Activated CD8-positive, alpha-beta memory T cell treated with anti-CD3 and anti-CD28 coated beads for 24 hours (primary cell): ENCODE measurements around the gene CPNE4.

Experiments used
- DNase-seq: peaks from one replicate; pipeline ENCODE4 v3.0.0-alpha.2; 2020

CPNE4 gene

DNA sequence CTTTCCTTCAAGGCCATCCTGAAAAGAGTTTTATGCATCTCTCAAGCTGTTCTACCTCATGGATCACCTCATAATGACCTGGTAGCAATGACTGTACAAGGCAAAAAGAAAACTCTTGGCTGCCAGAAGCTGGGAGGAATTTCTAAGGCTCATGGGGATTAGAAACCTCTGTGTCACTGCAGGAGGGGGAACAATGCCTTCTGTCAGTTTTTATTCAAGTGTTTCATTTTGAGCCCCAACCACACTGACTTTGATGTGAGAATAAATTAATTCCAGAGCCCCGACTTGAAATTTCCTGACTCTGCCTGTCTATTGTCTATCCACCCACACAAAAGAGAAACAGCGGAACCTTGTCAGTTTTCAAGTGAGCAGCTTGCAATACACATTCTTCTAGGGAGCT is 473.3 kb downstream of the CPNE4 start:
- no peak for DNase-seq

DNA sequence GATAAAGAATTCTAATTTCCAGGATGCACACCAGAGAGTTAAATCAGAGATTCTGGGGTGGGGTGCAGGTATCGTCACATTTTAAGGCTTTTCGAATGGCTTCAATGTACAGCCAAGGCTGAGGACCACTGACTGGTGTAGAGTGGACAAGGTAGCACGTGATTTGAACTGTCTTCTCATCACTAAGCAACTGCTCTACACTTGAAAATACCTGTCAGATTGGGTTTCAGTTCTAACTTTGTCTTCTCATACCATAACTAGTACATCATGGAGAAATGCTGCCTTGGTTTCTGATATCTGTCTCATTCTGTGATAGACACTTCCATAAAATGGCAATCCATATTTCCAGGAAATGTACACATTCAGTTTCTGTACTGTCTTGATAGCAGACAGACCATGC is 474.0 kb downstream of the CPNE4 start:
- no peak for DNase-seq

DNA sequence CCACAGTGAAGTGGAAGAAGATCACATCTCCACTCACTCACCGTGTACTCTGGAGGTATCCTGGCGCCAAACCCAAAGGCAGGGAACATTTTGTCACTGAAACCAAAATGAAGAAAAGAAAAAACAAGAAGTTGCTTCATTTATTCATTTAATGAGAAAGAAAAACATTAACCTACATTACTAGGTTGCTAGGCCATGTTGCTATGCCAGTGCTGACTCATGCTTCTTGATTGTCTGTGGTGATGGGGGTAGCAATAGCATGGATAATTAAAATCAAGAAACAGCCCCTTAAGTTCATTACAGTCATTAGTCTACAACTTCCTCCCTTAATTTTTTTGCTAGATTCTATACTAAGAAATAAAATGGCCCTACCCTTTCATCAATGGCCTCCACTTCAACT is 479.4 kb downstream of the CPNE4 start:
- DNase-seq, result no peak

DNA sequence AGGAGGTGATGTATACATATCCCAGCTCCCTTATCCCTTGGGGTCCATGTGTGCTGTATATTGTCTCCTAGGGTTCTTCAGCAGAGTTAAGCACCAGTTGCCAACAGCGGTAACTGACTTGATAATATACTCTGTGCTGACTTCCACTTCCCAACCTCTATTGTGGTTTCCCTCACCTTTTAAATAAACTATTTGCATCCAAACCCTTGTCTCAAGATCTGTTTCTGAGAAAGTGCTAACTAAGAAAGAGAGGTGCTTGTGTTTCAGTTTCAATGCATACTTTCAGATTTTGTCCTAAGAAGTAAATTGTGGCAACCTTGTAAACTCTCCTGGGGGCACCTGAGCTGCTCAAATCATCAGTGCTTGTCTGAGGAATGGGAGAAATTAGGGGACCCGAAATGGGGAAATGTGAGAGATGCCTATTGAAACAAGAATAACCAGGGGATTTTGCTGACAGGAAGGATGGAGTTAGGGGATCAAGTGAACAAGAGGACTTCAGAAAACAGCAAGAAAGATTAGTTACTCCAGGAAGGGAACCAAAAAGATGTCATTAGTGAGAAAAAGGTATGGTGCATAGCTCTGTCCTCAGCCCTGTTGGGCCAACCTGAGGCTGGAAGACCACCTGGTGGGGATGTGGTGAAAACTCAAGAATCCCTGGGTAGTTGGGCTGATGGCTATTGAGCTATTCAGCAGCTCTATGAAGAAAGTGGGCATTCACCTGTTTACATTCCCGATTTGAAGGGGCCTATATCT is 481.1 kb downstream of the CPNE4 start:
- DNase-seq, result no peak

DNA sequence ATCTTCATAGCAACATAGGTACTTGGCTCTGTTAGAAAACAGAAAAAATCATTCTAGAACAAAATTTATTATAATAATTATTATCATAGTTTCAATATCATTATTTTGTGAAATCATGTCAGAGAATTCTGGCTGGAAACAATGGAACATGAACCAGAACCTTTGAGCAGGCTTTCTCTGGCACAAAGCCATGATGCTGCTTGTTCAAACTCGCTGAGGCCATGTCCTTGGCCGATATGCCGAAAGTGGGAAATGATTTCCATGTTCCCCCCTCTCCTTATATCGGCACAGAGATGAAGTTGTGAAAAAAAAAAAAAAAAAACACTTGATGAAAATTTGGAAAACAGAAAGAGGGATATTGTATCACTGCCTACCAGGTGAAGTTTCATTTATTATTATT is 483.1 kb downstream of the CPNE4 start:
- DNase-seq, result no peak

DNA sequence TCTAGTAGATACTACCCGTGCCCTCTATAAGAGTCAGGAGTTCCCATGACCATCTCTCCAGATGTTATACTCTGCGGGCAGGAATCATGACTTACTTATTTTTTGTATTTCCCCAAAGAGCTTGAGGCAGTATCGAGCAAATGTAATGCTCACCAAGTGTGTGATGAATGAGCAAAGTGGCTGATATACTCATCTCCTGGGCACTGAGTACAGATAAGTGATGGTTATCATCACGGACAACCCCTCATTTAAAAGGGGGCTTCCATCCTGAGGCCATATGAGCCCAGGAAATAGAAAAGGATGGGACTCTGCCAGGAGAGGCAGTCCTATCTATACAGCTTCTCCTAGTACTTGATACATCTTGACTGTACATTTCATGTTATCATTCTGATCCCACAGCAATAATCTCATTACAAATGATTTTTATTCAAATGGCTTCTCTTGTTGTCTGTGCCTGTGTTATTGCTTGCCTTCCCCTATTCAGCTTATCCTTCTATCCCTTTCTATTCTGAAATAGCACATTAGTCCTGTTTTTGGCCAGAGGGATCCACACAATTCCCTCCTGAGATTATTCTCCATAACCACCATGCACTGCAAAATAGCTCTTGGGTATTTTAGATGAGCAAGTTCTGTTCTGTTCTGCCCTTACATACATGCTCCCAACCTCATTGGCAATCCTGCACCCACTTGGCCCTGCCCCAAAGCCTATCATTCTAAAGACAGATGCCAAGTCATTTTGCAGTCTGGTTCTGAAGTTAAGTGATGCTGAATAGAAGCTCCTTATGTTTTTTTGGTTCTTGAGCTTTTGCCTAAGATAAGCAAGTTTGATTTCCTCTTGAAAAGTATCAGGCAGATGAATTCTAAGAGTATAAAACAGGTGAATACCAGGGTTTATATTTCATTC is 484.0 kb downstream of the CPNE4 start:
- DNase-seq, result no peak

DNA sequence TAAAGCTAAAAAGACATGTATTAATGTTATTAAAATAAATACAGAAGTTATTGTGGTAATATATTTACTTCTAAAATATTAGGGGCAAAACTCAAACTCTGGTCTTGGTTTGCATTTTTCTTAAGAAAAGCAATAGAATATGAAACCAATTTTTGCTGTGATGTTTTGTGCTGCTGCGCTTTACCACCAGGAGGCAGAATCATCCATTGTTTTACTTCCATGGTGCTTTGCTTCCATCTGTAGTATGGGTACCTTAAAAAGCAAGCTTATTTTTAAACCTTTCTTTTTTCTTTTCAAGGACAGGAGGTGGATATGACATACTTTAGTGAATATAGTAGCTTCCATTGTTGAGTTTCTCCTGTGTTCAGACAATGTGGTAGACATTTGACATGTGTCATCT is 485.5 kb downstream of the CPNE4 start:
- DNase-seq, result no peak

DNA sequence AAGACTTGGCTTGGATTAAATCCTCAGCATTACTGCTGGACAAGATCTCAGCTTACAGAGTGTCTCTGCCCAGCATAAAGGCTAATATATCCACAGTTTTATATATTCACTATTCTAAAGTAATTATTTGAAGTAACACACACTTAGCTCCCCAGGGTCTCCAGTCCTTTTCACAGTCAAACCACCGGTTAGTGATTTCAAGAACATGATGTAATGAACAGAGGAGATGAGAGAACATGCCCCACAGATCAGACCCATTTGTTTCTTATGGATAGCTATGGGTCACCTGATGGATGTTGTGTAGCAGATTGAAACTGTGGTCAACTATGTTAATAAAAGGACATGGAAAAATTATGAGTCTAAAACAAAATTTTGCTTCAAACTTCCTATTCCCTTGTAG is 487.2 kb downstream of the CPNE4 start:
- no peak for DNase-seq

DNA sequence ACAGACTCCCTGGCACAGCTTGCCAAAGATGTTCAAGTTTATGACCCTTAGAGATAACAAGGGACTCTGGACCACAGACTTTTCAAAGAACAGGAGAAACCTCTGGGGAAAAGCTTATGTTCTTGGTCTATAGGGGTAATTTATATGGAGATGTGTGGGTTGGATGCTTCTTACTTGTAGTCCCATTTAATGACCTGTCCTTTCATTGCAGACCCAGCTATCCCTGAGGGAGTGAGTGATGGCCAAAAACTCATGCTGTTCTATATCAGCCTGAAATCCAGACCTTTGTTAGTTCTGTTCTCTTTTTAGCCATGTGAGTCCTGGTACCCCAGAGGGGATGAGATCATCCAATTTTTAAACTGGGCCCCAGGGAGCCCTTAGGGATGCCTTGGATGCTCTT is 488.4 kb downstream of the CPNE4 start:
- DNase-seq, result no peak

DNA sequence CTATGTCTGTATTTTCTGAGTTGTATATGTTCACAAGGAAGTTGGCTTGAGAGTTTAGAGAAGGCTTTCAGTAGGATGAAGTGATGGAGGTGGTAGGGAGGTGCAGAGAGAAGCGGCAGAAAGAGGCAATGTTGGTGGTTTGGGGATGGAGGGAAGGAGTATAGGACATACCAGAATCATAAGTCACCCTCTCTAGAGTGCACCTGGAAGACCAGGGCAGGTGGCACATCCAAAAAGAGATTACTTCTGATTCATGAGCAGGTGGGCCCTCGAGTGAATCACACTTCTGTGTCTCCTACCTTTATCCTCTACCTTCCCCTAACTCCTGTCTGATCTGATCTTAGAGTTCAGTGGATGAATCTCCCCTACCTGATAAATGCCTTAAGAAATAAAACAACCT is 490.3 kb downstream of the CPNE4 start:
- DNase-seq, result no peak

DNA sequence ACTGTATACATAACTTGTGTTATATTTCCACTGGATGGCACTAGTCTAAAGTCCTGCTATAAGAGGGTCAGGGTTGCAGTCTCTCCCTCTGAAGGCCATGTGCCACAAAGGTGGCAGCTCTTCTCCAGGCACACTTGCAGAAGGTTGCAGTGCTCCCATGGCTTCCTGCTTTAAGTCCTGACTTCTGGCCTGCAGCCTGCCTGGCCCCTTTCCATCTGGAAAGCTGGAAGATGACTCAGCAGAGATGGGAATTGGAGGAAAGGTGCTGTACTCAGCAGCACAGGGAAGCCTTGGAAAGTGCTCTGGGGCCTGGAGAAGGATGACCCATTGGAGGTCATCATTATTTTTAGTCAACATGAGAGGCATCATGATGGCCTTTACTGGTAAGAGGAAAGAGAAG is 491.1 kb downstream of the CPNE4 start:
- DNase-seq, result no peak

DNA sequence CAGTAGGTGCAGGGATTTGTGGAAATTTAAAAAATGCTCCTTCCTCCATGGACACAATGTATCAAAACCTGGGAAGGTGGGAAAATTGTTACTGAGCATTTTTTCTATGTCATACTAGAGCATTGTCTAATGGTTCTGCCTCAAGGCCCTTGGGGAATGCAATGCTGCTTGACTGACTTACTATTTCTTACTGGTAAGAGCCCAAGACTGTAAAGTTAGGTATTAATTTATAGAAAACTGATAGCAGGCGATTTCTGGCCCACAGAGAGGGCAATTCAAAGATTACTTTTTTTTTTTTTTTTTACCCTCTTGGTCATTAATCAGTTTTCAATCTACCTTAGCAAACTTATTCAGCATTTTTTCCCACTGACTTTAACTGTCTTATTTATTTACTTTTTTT is 493.5 kb downstream of the CPNE4 start:
- DNase-seq, result no peak

DNA sequence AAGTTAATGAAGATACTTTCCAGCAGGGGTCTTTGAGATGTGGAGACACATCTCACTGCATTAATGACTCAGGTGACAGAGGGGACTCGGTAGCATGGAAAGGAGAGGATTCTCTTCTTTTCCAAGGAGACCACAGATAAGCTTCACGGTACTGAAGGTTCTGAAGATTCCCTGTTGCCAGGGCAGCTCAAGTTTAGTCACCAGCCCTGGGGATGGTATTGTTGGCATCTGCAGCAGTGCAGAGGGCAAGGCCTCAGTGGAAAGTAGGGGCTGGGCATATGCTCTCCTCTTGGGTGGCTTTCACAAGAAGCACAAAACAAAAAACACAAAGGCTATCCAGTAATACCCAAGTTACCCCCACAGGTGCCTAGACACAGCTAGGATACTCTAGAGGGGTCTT is 494.0 kb downstream of the CPNE4 start:
- DNase-seq, result no peak

DNA sequence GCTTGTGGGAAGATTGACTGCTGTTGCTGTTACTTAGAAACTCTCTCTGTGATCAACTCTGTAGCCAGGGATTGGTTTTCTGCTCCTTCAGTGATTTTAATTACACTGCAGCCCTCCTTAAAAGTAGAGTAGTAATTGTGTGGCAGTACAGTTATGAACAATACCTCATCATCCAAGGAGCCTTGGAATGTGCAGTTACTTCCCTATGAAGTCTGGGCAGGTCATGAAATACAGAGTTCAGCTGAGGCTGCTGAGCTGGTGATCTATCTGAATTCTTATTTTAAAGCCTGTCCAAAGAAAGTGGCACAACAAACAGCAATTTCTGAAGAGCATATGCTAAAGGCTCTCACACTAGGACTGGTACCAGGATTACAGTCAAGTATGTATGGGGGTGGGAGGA is 494.7 kb downstream of the CPNE4 start:
- no peak for DNase-seq

DNA sequence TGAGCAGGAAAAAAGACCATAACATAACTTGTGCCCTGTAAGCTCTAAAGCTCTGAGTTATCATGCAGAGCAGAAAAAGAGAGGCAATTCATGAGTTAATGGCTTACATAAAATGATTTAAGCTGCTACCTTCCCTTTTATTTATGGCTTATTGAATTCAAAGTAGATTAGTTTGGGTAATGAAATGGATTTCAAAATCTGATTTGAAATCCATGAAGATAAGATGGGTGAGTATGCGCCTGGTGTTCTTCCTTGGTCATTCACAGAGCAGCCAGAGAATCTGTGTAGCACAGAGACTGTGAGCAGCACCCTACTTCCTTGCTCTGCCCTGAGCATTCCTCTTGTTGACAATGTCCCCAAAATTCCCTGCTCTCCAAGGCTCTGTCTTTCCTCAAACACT is 495.8 kb downstream of the CPNE4 start:
- DNase-seq, result no peak

DNA sequence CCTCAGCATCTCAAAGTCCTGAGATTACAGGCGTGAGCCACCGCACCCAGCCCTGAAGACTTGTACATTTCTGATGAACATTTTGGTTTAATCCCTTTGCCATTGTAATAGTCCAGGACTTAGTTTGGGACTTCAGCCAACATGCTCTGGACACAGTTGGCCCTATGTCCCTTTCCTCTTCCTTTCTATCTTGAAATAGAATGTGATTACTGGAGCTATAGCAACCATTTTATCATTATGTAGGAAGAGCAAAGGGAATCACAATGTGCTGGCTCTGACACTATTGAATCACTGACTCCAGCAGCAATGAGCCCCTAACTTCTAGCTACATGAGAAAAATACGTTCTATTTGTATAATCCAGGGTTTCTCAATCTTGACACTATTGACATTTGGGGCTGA is 497.3 kb downstream of the CPNE4 start:
- DNase-seq, result no peak

DNA sequence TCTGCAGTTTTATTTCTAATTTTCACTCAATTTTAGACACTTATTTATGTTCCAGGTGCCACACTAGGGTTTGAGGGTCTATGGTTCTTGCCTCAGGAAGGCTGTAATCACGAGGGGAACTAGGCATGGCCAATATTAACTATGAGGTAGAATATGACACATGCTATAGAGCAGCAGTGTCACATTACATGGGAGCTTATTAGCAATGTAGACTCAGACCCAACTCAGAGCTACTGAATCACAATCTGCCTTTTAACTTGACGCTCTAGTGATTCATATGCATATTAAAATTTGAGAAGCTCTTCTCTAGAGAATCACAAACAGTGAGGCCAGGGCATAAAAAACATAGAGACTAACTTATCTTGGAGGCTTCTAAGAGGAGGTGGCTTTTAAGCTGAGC is 499.2 kb downstream of the CPNE4 start:
- DNase-seq, result no peak

DNA sequence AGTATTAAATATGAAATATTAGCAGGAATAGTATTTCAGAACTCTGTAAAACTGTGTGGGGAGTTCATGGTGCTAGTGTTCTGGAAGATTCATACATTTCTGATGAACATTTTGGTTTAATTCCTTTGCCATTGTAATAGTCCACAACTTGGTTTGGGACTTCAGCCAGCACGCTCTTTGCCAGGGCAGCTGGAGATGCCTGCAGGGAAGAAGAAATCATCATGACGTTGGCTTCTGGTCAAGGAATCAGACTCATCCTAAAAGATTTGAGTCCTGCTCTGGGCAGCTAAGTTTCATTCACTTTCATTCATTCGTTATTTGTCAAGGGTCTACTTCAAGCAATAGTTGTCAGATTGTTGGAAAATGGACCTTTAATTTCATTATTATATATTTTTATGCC is 499.7 kb downstream of the CPNE4 start:
- no peak for DNase-seq

DNA sequence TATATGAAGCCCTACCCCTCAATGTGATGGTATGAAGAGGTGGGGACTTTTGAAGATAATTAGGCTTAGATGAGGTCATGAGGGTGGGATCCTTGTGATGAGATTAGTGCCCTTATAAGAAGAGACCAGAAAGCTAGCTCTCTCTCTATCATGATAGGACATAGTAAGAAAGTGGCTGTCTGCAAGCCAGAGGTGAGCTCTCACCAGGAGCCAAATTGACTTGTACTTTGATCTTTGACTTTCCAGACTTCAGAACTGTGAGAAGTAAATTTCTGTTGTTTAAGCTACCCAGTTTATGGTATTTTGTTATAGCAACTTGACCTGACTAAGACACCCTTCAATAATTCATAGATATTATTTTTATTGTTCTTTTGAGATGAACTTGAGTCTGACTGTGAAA is 502.2 kb downstream of the CPNE4 start:
- DNase-seq, result no peak

DNA sequence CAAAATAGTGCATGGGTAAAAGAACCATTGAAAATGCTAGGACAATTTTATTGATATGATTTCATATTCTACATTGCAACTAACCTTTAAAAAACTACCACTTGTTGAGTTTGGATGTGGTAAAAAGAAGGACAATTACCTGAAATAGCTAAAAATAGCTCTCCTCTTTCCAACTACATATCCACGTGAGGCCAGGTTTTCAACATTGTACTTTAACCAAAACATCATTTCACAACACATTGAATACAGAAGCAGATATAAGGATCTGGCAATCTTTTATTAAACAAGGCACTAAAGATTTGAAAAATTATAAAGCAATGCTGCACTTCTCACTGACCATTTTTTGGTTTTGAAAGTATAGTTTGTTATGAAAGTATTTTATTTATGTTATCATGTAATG is 504.0 kb downstream of the CPNE4 start:
- DNase-seq, result no peak

DNA sequence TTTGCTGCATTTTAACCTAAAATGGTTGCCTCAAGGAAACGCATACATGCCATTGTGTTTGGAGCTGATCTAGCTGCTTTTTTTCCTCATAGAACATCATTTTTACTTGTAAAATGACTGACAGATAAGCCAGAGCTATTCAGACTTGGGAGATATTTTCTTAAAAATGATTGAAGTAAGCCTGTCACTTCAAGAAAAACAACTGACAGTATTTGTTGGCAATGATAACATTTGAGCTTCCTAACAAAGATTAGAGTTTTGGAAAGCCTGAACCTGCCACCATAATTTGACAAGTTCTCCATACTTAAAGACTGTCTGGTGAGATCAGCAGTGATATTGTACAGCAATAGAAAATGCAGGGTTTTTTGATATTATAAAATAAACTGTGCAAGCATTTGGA is 504.4 kb downstream of the CPNE4 start:
- no peak for DNase-seq

DNA sequence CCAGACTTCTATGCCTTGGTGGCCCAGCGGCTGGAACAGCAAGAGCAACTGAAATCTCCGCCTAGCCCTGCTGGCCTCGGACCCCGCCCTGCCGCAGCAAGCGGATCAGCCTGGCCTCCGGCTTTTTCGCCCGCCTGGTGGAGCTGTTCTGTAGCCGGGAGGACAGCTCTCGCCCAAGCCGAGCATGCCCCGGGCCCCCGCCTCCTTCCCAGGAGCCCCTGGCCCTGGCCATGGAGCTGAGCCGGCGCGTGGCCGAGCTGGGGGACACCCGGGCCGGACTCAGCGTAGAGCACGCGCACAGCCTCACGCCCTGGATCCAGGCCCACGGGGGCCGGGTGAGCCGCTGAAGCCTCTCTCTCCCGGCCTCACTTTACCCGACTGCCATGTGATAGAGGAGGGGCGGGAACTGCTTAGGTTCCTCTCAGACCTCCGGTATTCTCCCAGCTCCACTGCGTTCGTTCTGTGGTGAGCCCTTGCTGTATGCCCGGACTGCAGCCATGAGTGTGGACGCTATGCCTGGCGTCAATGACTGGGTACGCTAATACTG is 507.9 kb downstream of the CPNE4 start:
- no peak for DNase-seq

DNA sequence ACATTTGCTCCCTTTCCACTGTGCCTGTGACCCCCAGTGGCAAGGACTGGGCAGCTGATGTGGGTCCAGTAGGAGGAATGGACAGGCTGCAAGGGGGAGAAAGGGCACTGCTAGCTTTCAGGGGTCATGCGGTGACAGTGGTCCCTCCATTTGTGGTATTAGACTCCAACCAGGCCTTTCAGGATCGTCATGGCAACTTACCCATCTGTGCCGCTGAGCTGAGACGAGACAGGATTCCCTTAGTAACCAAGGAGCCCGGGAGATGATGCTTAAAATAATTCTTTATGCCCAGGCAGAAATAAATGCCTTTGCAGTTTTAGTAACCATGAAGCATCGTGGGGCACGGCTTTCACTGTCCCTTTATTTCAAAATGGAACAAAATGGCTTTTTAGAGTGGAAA is 516.1 kb downstream of the CPNE4 start:
- DNase-seq, result no peak

DNA sequence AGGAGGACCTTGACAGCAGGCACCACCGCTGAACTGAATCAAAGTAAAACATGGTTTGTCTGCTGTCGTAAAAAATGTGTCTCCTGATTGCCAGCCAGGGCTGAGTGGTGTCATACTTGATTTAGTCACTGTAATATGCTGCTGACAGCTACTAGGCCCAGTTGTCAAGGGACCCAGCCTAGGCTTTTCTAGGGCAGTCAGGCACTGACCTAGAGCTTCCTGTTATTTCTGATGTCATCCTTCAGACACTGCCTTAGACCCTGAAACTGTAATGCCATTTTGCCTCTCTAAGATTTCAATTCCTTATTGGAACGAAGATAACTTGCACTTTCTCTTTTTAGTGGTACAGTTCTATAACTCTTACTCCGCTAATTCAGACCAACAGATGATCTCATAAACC is 529.4 kb downstream of the CPNE4 start:
- no peak for DNase-seq

DNA sequence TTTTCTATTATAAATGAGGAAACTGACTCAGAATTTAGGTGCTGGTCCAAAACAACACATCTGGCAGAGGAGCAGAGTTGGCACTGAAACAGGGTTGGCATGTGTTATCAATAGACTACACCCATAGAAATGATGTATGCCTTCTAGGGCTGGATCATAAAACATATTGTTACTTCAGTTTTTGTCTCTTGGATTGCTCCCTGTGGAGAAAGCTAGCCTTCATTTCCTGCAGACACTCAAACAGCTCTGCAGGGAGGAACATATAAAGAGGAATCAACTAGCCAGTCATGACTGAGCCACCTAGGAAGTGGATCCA is 531.5 kb downstream of the CPNE4 start:
- DNase-seq, result no peak
